HepG2 (cell line): ENCODE measurements around the gene NECTIN2. TPM values are rescaled to one million over a fixed set of nuclear protein-coding genes. Genes with fewer than 3 reads are reported as not detected.

ENCODE experiments used
- HES4 ChIP-seq: sonication (generic); formaldehyde crosslinking; IDR thresholded peaks from 2 replicates; pipeline ENCODE4 v1.9.0; 2021; ENCODE audit warnings: mild to moderate bottlenecking, missing genetic modification reagents, borderline replicate concordance
- HMG20A ChIP-seq: IDR thresholded peaks from 2 replicates; pipeline ENCODE4 v1.6.1; 2016; ENCODE audit warnings: borderline replicate concordance
- JUN ChIP-seq: sonication (generic); formaldehyde crosslinking; IDR thresholded peaks from 2 replicates; pipeline ENCODE4 v1.4.0; 2020; ENCODE audit warnings: mild to moderate bottlenecking, missing genetic modification reagents
- NFATC3 ChIP-seq: sonication (generic); formaldehyde crosslinking; IDR thresholded peaks from 2 replicates; pipeline ENCODE4 v1.5.1; 2020; ENCODE audit warnings: mild to moderate bottlenecking, missing genetic modification reagents
- PBX3 ChIP-seq: sonication (generic); formaldehyde crosslinking; IDR thresholded peaks from 2 replicates; pipeline ENCODE4 v1.8.1; 2023; ENCODE audit warnings: missing genetic modification reagents, inconsistent platforms, borderline replicate concordance
- RFX5 ChIP-seq: IDR thresholded peaks from 2 replicates; pipeline ENCODE4 v1.6.1; 2011; ENCODE audit warnings: low read depth, low read length, improper control_type of control experiment
- SMAD3 ChIP-seq: sonication (generic); formaldehyde crosslinking; IDR thresholded peaks from 2 replicates; pipeline ENCODE4 v1.4.0; 2020; ENCODE audit warnings: missing genetic modification reagents
- YEATS2 ChIP-seq: sonication (generic); formaldehyde crosslinking; IDR thresholded peaks from 2 replicates; pipeline ENCODE4 v1.4.0; 2020; ENCODE audit warnings: missing genetic modification reagents, borderline replicate concordance
- ZBTB10 ChIP-seq: sonication (generic); formaldehyde crosslinking; IDR thresholded peaks from 2 replicates; pipeline ENCODE4 v1.4.0; 2020; ENCODE audit warnings: missing genetic modification reagents, borderline replicate concordance
- ZNF121 ChIP-seq: sonication (generic); formaldehyde crosslinking; IDR thresholded peaks from 2 replicates; pipeline ENCODE4 v1.5.0; 2020; ENCODE audit warnings: mild to moderate bottlenecking, missing genetic modification reagents
- ZNF451 ChIP-seq: sonication (generic); formaldehyde crosslinking; IDR thresholded peaks from 2 replicates; pipeline ENCODE4 v1.5.0; 2020; ENCODE audit warnings: mild to moderate bottlenecking, missing genetic modification reagents
- ZNF724P ChIP-seq: sonication (generic); formaldehyde crosslinking; IDR thresholded peaks from 2 replicates; pipeline ENCODE4 v1.8.0; 2022; ENCODE audit warnings: missing genetic modification reagents, borderline replicate concordance
- ZNF772 ChIP-seq: sonication (generic); formaldehyde crosslinking; IDR thresholded peaks from 2 replicates; pipeline ENCODE4 v1.5.0; 2020; ENCODE audit warnings: mild to moderate bottlenecking, missing genetic modification reagents
- polyA plus RNA-seq, 8 experiments: library from polyadenylated mRNA; depleted of rRNA in 3 of 8; stranded (reverse) in 7 of 8; unstranded in 1 of 8; fragments of >200 nt; fragmentation: Illumina TruSeq in 4 of 8; extraction: Trizol in 4 of 8; gene quantifications; 2 replicates each; pipeline versions ENCODE4 v1.2.1 to v1.2.3, GENCODE V29; 2011 to 2016; ENCODE audit warnings: low read depth in 4 of 8, missing spikeins in 1 of 8, mixed read lengths in 1 of 8; ENCODE audit not compliant: insufficient read depth in 1 of 8
- total RNA-seq, 5 experiments: library from RNA; depleted of rRNA; stranded (reverse); fragments of >200 nt; fragmentation: Illumina TruSeq; extraction: Trizol; gene quantifications; 2 replicates each; pipeline ENCODE4 v1.2.3, GENCODE V29; 2016; ENCODE audit warnings: low read depth in 1 of 5
- TF ChIP-seq, protein P1 (sequence below): sonication (generic); formaldehyde crosslinking; IDR thresholded peaks from 2 replicates; pipeline ENCODE4 v1.4.0; 2020; ENCODE audit warnings: mild to moderate bottlenecking, missing genetic modification reagents, borderline replicate concordance
- TF ChIP-seq, protein P2 (sequence below): sonication (generic); formaldehyde crosslinking; IDR thresholded peaks from 2 replicates; pipeline ENCODE4 v1.4.0; 2020; ENCODE audit warnings: low read depth, mild to moderate bottlenecking, missing genetic modification reagents
- TF ChIP-seq, protein P3 (sequence below): sonication (generic); formaldehyde crosslinking; IDR thresholded peaks from 2 replicates; pipeline ENCODE4 v1.5.1; 2020; ENCODE audit warnings: mild to moderate bottlenecking, missing genetic modification reagents, moderate library complexity

NECTIN2 gene
- total and polyA plus RNA-seq, 2 of the 13 experiments (the other 11 are each of a cell fraction or from before 2014, with no cell fraction given) = 75.4 to 114 TPM

DNA sequence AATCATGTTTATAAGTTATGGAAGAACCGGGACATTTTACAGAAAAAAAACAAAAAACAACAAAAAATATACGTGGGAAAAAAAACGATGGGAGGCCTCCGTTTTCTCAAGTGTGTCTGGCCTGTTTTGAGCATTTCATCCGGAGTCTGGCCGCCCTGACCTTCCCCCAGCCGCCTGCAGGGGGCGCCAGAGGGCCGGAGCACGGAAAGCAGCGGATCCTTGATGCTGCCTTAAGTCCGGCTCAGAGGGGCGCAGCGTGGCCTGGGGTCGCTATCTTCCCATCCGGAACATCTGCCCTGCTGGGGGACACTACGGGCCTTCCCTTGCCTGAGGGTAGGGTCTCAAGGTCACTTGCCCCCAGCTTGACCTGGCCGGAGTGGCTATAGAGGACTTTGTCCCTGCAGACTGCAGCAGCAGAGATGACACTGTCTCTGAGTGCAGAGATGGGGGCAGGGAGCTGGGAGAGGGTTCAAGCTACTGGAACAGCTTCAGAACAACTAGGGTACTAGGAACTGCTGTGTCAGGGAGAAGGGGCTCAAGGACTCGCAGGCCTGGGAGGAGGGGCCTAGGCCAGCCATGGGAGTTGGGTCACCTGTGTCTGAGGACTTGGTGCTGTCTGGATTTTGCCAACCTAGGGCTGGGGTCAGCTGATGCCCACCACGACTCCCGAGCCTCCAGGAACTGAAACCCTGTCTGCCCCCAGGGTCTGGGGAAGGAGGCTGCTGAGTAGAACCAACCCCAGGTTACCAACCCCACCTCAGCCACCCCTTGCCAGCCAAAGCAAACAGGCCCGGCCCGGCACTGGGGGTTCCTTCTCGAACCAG, 57.7 kb downstream of the NECTIN2 start (continued):
- TF ChIP-seq, protein P1, sequence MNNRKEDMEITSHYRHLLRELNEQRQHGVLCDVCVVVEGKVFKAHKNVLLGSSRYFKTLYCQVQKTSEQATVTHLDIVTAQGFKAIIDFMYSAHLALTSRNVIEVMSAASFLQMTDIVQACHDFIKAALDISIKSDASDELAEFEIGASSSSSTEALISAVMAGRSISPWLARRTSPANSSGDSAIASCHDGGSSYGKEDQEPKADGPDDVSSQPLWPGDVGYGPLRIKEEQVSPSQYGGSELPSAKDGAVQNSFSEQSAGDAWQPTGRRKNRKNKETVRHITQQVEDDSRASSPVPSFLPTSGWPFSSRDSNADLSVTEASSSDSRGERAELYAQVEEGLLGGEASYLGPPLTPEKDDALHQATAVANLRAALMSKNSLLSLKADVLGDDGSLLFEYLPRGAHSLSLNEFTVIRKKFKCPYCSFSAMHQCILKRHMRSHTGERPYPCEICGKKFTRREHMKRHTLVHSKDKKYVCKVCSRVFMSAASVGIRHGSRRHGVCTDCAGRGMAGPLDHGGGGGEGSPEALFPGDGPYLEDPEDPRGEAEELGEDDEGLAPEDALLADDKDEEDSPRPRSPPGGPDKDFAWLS (CRISPR knock-in tag) = 0 out of 2 replicates have a peak, but pooled peaks have one; percentile 70
- peak; percentile 22; the same call in 1 of the 2 replicates for TF ChIP-seq RFX5
- TF ChIP-seq ZBTB10 (CRISPR knock-in tag) = peak; percentile 53; the same call in 1 of the 2 replicates
- no peak; the same call in 1 of the 2 replicates for TF ChIP-seq HMG20A (CRISPR knock-in tag)
- TF ChIP-seq ZNF772 = no peak; the same call in 1 of the 2 replicates
- TF ChIP-seq PBX3 (CRISPR knock-in tag) = no peak
- TF ChIP-seq, protein P2, sequence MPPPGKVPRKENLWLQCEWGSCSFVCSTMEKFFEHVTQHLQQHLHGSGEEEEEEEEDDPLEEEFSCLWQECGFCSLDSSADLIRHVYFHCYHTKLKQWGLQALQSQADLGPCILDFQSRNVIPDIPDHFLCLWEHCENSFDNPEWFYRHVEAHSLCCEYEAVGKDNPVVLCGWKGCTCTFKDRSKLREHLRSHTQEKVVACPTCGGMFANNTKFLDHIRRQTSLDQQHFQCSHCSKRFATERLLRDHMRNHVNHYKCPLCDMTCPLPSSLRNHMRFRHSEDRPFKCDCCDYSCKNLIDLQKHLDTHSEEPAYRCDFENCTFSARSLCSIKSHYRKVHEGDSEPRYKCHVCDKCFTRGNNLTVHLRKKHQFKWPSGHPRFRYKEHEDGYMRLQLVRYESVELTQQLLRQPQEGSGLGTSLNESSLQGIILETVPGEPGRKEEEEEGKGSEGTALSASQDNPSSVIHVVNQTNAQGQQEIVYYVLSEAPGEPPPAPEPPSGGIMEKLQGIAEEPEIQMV (CRISPR knock-in tag) = peak; percentile 76; the same call in 1 of the 2 replicates
- TF ChIP-seq, protein P3, sequence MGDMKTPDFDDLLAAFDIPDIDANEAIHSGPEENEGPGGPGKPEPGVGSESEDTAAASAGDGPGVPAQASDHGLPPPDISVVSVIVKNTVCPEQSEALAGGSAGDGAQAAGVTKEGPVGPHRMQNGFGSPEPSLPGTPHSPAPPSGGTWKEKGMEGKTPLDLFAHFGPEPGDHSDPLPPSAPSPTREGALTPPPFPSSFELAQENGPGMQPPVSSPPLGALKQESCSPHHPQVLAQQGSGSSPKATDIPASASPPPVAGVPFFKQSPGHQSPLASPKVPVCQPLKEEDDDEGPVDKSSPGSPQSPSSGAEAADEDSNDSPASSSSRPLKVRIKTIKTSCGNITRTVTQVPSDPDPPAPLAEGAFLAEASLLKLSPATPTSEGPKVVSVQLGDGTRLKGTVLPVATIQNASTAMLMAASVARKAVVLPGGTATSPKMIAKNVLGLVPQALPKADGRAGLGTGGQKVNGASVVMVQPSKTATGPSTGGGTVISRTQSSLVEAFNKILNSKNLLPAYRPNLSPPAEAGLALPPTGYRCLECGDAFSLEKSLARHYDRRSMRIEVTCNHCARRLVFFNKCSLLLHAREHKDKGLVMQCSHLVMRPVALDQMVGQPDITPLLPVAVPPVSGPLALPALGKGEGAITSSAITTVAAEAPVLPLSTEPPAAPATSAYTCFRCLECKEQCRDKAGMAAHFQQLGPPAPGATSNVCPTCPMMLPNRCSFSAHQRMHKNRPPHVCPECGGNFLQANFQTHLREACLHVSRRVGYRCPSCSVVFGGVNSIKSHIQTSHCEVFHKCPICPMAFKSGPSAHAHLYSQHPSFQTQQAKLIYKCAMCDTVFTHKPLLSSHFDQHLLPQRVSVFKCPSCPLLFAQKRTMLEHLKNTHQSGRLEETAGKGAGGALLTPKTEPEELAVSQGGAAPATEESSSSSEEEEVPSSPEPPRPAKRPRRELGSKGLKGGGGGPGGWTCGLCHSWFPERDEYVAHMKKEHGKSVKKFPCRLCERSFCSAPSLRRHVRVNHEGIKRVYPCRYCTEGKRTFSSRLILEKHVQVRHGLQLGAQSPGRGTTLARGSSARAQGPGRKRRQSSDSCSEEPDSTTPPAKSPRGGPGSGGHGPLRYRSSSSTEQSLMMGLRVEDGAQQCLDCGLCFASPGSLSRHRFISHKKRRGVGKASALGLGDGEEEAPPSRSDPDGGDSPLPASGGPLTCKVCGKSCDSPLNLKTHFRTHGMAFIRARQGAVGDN (CRISPR knock-in tag) = peak; percentile 91
- TF ChIP-seq HES4 (CRISPR knock-in tag) = no peak
- TF ChIP-seq YEATS2 = peak; percentile 20; the same call in 1 of the 2 replicates
- TF ChIP-seq SMAD3 = peak; percentile 82; the same call in 1 of the 2 replicates
- TF ChIP-seq ZNF121 (CRISPR knock-in tag) = 0 out of 2 replicates have a peak, but pooled peaks have one; percentile 36
- TF ChIP-seq ZNF724P (CRISPR knock-in tag) = peak; percentile 26; the same call in 1 of the 2 replicates
- TF ChIP-seq ZNF451 = peak; percentile 69; the same call in 1 of the 2 replicates
- 0 out of 2 replicates have a peak, but pooled peaks have one; percentile 49 for TF ChIP-seq NFATC3
- TF ChIP-seq JUN = no peak
